ENCODE data around the gene SNRPA. TPM values are rescaled to one million over a fixed set of nuclear protein-coding genes. Genes with fewer than 3 reads are reported as not detected.

The SNRPA gene
- polyA plus RNA-seq, 3 donors: 27.9 to 78.3 (median 44.2) TPM

DNA sequence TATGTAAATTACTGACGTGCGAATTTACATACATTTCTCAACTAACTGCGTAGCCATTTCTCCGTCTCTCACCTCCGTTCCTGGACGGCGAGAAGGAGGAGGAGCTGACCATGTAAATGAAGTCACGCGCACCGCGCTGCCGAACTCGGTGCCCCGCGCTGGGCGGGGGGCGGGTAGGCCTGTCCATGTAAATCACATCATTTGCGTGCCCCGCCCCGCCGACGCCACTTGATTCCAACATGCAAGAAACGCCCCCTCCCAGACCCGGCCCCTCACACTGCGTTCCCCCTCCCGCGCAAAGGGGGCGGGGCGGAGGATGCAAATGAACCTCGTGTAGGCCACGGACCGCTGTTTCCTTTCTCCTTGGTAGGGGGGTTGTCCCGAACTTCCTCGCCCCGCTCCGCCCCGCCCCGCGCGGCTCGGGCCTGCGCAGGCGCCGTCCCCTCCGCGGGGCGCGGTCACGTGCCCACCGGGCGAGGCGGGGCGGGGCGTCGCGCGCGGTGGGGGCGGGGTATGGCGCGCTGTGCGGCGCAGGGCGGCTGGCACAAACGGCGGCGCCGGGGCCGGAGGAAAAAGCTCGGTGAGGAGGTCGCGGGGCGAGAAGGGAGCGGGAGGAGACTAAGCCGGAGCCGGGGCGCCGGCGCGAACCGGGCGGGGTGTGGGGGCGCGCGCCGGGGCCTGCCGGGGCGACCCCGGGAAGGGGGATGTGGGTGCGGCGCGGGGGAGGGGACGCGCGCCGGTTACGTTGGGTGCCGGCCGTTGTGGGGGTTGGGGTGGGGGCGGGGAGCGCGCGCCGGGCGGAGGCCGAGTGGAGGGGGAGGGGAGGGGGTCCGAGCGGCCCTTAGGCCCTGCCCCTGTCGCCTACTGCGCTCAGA is 47.9 kb downstream of the SNRPA start, which contains the start of gene EGLN2:
Gene EGLN2, plus strand, starts transcription at position 509 of the 875 bp plus-strand sequence. CDS start 1,382 bp downstream, outside the sequence.
- peaks cover 60% of the 10 kb centered on the region for H3K4me1 Mint-ChIP-seq
- peak within 1 kb of the TSS; percentile 94 for H3K4me2 ChIP-seq (replicated peaks; ENCODE audit: extremely low read depth, low read length, poor library complexity, severe bottlenecking)
- peak within 1 kb of the TSS; percentile 91 to 96 for H3K4me3 Mint-ChIP-seq
- H4K20me1 ChIP-seq (ENCODE audit: insufficient read depth, low read length): peaks cover 46% of the 10 kb centered on the region
- H3K9ac ChIP-seq (ENCODE audit: insufficient read depth, low read length, poor library complexity, severe bottlenecking): peak within 1 kb of the TSS; percentile 72
- H3K27ac Mint-ChIP-seq: peak within 1 kb of the TSS; percentile 97 to 99 (median 98)
- peak within 1 kb of the TSS; percentile 70 for H2AFZ ChIP-seq (ENCODE audit: insufficient read depth, low read depth, low read length, poor library complexity, severe bottlenecking)
- peaks cover 24 to 38% of the 10 kb centered on the region in 2 donors for H3K36me3 ChIP-seq (replicated peaks in 1 of 2; ENCODE audit: control insufficient read depth in 1 of 2, insufficient read depth in 2 of 2, low read length in 2 of 2)
- H3K27ac ChIP-seq (ENCODE audit: low read depth in 1 of 2, low read length in 2 of 2): peak within 1 kb of the TSS; percentile 93 to 94
- H3K27me3 Mint-ChIP-seq (ENCODE audit: low read depth in 3 of 3): peaks cover 0 to 3% (median 0%) of the 10 kb centered on the region in 3 donors
- H3K36me3 Mint-ChIP-seq: peaks cover 30 to 50% of the 10 kb centered on the region in 2 donors
- H3K4me1 ChIP-seq (ENCODE audit: control insufficient read depth in 1 of 2, insufficient read depth in 2 of 2, low read length in 2 of 2): peaks cover 52 to 54% of the 10 kb centered on the region in 2 donors
- peaks cover 49% of the 10 kb centered on the region for H3K79me2 ChIP-seq (ENCODE audit: insufficient read depth, low read length)
- TF ChIP-seq, protein P1, sequence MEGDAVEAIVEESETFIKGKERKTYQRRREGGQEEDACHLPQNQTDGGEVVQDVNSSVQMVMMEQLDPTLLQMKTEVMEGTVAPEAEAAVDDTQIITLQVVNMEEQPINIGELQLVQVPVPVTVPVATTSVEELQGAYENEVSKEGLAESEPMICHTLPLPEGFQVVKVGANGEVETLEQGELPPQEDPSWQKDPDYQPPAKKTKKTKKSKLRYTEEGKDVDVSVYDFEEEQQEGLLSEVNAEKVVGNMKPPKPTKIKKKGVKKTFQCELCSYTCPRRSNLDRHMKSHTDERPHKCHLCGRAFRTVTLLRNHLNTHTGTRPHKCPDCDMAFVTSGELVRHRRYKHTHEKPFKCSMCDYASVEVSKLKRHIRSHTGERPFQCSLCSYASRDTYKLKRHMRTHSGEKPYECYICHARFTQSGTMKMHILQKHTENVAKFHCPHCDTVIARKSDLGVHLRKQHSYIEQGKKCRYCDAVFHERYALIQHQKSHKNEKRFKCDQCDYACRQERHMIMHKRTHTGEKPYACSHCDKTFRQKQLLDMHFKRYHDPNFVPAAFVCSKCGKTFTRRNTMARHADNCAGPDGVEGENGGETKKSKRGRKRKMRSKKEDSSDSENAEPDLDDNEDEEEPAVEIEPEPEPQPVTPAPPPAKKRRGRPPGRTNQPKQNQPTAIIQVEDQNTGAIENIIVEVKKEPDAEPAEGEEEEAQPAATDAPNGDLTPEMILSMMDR (IDR thresholded peaks at IDR 0.05): no peak
- no peaks in the 10 kb centered on the region for H3K9me3 Mint-ChIP-seq
- no peaks in the 10 kb centered on the region for H3K27me3 ChIP-seq (ENCODE audit: control insufficient read depth in 2 of 2, insufficient read depth in 2 of 2, low read length in 2 of 2)
- H3K9me3 ChIP-seq (replicated peaks in 1 of 2; ENCODE audit: control insufficient read depth in 1 of 2, insufficient read depth in 1 of 2, low read length in 2 of 2): no peaks in the 10 kb centered on the region
- WGBS (ENCODE audit: insufficient coverage): under 1% methylated on average over 74 of the region's 110 CpGs
- intact Hi-C loops (cut with micrococcal nuclease): loop anchor here in 1 of 2 donors (1.0 to 5.0 kb wide), 3 partner anchors 21 to 82 kb away; partner anchors contain the start of genes ACTMAP, ITPKC, RAB4B and SNRPA
- peak; percentile 100 for DNase-seq
- peak within 1 kb of the TSS; percentile 94 for H3K4me3 ChIP-seq (replicated peaks in 1 of 3; ENCODE audit: low read depth in 2 of 3, low read length in 3 of 3)

DNA sequence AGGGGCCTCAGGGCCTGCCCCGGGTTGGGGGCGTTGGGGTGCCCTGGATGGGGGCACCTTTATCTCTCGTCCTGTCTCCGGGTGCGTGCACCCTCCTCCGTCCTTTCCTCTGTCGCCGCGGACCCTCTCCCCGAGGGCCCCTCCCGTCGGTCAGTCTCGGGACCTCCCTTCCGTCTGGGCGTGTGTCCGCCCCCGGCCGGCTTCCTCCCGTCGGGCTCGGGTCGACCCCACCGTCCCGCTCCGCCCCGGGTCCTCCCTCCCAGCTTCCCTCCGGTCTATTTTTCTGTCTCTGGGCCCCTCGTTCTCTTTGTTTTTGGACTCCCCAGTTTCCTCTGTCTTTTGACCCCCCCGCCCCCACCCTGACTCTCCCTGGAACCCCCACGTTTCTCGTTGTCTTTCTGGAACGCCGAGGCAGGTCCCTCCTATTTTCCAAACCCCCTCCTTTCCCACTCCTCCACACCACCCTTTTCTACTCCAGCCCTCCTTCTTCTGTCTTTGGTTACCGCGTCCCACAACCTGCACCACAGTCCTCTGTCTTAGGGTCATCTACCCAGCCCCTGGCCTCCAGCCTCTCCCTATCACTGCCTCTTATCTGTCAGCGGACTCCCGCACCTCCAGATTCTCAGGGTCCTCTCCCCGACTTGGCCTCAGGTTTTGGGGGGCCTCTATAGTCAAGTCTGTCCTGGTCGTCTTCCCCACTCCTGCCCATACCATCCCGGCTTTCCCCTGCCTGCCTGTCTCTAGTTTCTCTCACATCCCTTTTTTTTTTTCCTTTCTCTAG is 48.7 kb downstream of the SNRPA start:
- DNase-seq: no peak
- Mint-ChIP-seq H3K27ac (peak overlapping the region; percentile 83 to 97 (median 90)), H3K4me3 (peak overlapping the region; percentile 91 to 96), H3K4me1 (peaks cover 68% of the 10 kb centered on the region), H3K27me3 (ENCODE audit: low read depth in 3 of 3) (peaks cover 0 to 3% (median 0%) of the 10 kb centered on the region in 3 donors), H3K9me3 (no peaks in the 10 kb centered on the region), H3K36me3 (peaks cover 34 to 55% of the 10 kb centered on the region in 2 donors)
- Histone ChIP-seq H3K27ac (ENCODE audit: low read depth in 1 of 2, low read length in 2 of 2) (peak overlapping the region; percentile 61 to 83), H3K36me3 (replicated peaks in 1 of 2; ENCODE audit: control insufficient read depth in 1 of 2, insufficient read depth in 2 of 2, low read length in 2 of 2) (peaks cover 29 to 46% of the 10 kb centered on the region in 2 donors), H3K9me3 (replicated peaks in 1 of 2; ENCODE audit: control insufficient read depth in 1 of 2, insufficient read depth in 1 of 2, low read length in 2 of 2) (no peaks in the 10 kb centered on the region), H2AFZ (ENCODE audit: insufficient read depth, low read depth, low read length, poor library complexity, severe bottlenecking) (no peak overlapping the region), H3K4me1 (ENCODE audit: control insufficient read depth in 1 of 2, insufficient read depth in 2 of 2, low read length in 2 of 2) (peaks cover 60 to 61% of the 10 kb centered on the region in 2 donors), H4K20me1 (ENCODE audit: insufficient read depth, low read length) (peaks cover 54% of the 10 kb centered on the region), H3K79me2 (ENCODE audit: insufficient read depth, low read length) (peaks cover 57% of the 10 kb centered on the region), H3K4me3 (replicated peaks in 1 of 3; ENCODE audit: low read depth in 2 of 3, low read length in 3 of 3) (peak overlapping the region; percentile 94), H3K27me3 (ENCODE audit: control insufficient read depth in 2 of 2, insufficient read depth in 2 of 2, low read length in 2 of 2) (no peaks in the 10 kb centered on the region), H3K9ac (ENCODE audit: insufficient read depth, low read length, poor library complexity, severe bottlenecking) (peak overlapping the region; percentile 72), H3K4me2 (replicated peaks; ENCODE audit: extremely low read depth, low read length, poor library complexity, severe bottlenecking) (peak overlapping the region; percentile 94)
- 1% methylated on average over 34 of the region's 40 CpGs for WGBS (ENCODE audit: insufficient coverage)
- TF ChIP-seq, protein P1 (IDR thresholded peaks at IDR 0.05): no peak
- intact Hi-C loops (cut with micrococcal nuclease): loop anchor here (5.0 to 10.0 kb wide), 2 partner anchors 45 to 47 kb away; partner anchors contain the start of genes ACTMAP (in 2 of the 2) and SNRPA (in 2 of the 2)

Measured in CD14-positive monocyte (primary cell).